Stimulated activated CD4-positive, alpha-beta T cell treated with anti-CD3 and anti-CD28 coated beads, TNF-alpha, amount 100 ng/mL, for 1 hour (primary cell): ENCODE results near the gene SMYD2.

ENCODE experiments used
- DNase-seq, 3 donors: peaks; one replicate each; pipeline ENCODE4 v3.0.0-alpha.2; 2020; ENCODE audit warnings: low read depth in 3 of 3, low spot score in 1 of 3

The SMYD2 gene

GRCh38 chr1:214300149-214300780, 19.3 kb downstream of the SMYD2 start:
- DNase-seq, result no peak

- DNase-seq, result no peak
These were observed 20.6 kb downstream of the SMYD2 start for GRCh38 chr1:214301526-214301925.

GRCh38 chr1:214303141-214303930, 22.4 kb downstream of the SMYD2 start:
- DNase-seq, result no peak

GRCh38 chr1:214305164-214305751, 24.3 kb downstream of the SMYD2 start:
- DNase-seq, result no peak

GRCh38 chr1:214306269-214306668, 25.3 kb downstream of the SMYD2 start:
- no peak for DNase-seq

GRCh38 chr1:214310010-214310409, 29.1 kb downstream of the SMYD2 start:
- DNase-seq, result no peak

GRCh38 chr1:214310777-214311690, 30.1 kb downstream of the SMYD2 start:
- no peak for DNase-seq

GRCh38 chr1:214312530-214313051, 31.6 kb downstream of the SMYD2 start:
- no peak for DNase-seq

- no peak for DNase-seq
These were observed 33.4 kb downstream of the SMYD2 start for GRCh38 chr1:214314178-214314843.

- DNase-seq, result no peak
These were observed 35.6 kb downstream of the SMYD2 start for GRCh38 chr1:214316593-214316992.

- DNase-seq, result no peak
These were observed 36.3 kb downstream of the SMYD2 start for GRCh38 chr1:214317300-214317699.

GRCh38 chr1:214317734-214318133, 36.8 kb downstream of the SMYD2 start:
- DNase-seq, result no peak

GRCh38 chr1:214318356-214318755, 37.4 kb downstream of the SMYD2 start:
- no peak for DNase-seq

- no peak for DNase-seq
These were observed 38.2 kb downstream of the SMYD2 start for GRCh38 chr1:214318956-214319736.

GRCh38 chr1:214319938-214320337, 39.0 kb downstream of the SMYD2 start:
- no peak for DNase-seq

GRCh38 chr1:214321705-214322453, 40.9 kb downstream of the SMYD2 start:
- DNase-seq, result no peak

GRCh38 chr1:214324896-214325800, 44.2 kb downstream of the SMYD2 start:
- no peak for DNase-seq

- DNase-seq, result no peak
These were observed 45.4 kb downstream of the SMYD2 start for GRCh38 chr1:214326406-214326805.
